Amniotic stem cell (primary cell): Measurements from ENCODE around the gene OR10G2.
"Not testable (repeated sequence)": the region's sequence is repeated elsewhere in the genome, so short reads cannot be mapped to it uniquely, and the experiment has no call there.

Experiments
- DNase-seq: peaks from one replicate; lab custom pipeline; 2025; lab: John Stamatoyannopoulos, UW

OR10G2 gene, protein sequence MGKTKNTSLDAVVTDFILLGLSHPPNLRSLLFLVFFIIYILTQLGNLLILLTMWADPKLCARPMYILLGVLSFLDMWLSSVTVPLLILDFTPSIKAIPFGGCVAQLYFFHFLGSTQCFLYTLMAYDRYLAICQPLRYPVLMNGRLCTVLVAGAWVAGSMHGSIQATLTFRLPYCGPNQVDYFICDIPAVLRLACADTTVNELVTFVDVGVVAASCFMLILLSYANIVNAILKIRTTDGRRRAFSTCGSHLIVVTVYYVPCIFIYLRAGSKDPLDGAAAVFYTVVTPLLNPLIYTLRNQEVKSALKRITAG

GRCh38 chr14:21634840-21635239 lies at the start of gene OR10G2:
Gene OR10G2, minus strand, starts transcription at chr14:21634940. Its CDS starts 98 bp downstream, at chr14:21634842.
- no peak for DNase-seq

GRCh38 chr14:21680072-21680471 lies 45.3 kb upstream of the OR10G2 start:
- DNase-seq: no peak

DNA sequence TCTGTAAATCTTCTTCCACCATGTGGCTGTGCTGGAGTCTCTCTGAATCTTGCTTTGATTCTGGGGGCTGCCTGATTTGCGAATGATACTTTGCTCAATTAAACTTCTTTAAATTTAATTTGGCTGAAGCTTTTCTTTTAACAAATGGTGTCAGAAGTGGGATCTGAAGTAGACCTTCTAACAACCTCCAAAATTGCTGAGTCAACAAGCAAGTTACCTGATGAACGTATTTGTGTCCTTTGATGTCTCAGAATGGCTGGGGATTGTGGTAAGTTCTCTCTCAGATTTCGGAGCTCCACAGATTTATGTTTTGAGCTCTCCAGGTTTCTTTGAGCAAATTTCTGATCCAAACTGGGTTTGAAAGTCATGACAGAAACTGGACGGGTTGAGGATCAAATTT lies 40.8 kb upstream of the OR10G2 start:
- no peak for DNase-seq

GRCh38 chr14:21673718-21674117 lies 39.0 kb upstream of the OR10G2 start, which contains the start of gene OR4E1:
Gene OR4E1, minus strand, starts transcription at chr14:21673818. Its CDS starts 2,883 bp downstream, at chr14:21670935.
- no peak for DNase-seq

- no peak for DNase-seq
Measured at GRCh38 chr14:21672116-21672515, 37.4 kb upstream of the OR10G2 start.

- DNase-seq: no peak
Measured at GRCh38 chr14:21671371-21671770, 36.6 kb upstream of the OR10G2 start.

- DNase-seq: no peak
Measured at GRCh38 chr14:21669284-21669683, 34.5 kb upstream of the OR10G2 start.

GRCh38 chr14:21668377-21668776 lies 33.6 kb upstream of the OR10G2 start:
- no peak for DNase-seq

- no peak for DNase-seq
Measured at GRCh38 chr14:21656980-21657379, 22.2 kb upstream of the OR10G2 start.

GRCh38 chr14:21654215-21654614 lies 19.5 kb upstream of the OR10G2 start:
- no peak for DNase-seq

- no peak for DNase-seq
Measured at GRCh38 chr14:21653331-21653885, 18.7 kb upstream of the OR10G2 start, which contains the start of gene OR4E2. Gene OR4E2, plus strand, starts transcription at chr14:21653835. Its CDS starts 11,248 bp downstream, at chr14:21665083.

DNA sequence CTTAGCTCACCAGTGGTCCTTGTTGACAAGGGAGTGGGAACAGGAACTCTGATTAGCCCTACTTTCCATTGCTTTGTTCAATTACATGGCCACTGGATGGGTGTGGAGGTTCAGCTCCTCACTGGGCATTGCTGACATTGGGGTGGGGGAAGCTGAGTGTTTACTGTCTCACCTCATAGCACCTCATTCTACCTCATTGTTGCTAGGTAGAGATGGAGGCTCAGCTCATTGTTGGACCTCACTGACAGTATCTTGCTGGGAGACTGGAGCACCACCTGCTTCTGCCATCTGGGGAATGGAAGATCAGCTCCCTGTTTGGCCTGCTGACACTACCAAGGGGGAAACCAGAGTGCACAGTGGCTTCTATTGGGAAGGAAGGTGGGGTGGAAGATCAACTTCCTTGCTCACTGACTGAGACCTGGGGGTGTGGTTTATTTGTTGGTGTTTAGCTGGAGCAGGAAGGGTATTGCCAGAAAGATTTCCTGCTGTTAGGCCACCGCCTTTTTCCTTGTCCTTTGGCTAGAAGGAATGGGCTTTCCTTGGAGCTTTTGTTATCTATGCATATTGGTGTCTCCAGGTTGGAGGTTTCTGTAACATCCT lies 17.6 kb upstream of the OR10G2 start:
- DNase-seq: no peak

- no peak for DNase-seq
Measured at GRCh38 chr14:21647380-21647779, 12.6 kb upstream of the OR10G2 start.

DNA sequence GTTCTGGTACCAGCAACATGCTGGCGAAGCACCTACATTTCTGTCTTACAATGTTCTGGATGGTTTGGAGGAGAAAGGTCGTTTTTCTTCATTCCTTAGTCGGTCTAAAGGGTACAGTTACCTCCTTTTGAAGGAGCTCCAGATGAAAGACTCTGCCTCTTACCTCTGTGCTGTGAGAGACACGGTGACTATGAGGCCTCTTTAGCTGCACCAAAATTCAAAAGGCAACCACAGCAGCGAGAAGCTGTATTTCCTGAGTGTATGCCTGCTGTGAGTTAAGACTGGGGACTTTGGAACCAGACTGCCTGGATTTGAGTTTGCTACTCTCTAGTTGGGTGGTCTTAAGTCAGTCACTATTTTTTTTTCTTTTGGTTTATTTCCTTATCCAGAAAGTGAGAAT lies 8.7 kb upstream of the OR10G2 start:
- no peak for DNase-seq

- no peak for DNase-seq
Measured at GRCh38 chr14:21642683-21643082, 7.9 kb upstream of the OR10G2 start.

DNA sequence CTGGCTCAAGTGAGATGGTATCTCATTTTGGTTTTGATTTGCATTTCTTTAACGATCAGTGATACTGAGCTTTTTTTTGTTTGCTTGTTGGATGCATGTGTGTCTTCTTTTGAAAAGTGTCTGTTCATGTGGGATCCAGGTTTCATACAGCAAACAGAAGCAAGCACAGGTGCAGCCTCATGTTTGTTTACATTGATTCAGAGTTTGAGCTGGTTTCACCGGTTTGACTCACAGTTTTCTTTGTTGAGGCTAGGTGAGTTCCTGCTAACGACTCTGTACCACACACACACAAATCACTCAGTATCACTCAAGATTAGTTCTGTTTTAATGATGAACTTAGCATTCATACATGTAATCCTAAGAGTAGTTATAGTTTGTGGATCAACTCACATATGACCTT lies 3.7 kb downstream of the OR10G2 start:
- no peak for DNase-seq

DNA sequence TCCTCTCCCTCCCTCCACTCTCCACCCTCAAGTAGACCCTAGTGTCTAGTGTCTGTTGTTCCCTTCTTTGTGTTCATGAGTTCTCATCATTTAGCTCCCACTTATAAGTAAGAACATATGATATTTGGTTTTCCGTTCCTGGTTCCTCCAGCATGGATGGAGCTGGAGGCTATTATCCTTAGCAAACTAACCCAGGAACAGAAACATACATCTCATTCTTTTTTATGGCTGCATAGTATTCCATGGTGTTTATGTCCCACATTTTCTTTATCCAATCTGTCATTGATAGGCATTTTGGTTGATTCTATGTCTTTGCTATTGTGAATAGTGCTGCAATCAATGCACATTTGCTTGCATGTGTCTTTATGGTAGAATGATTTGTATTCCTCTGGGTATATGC lies 4.2 kb downstream of the OR10G2 start:
- DNase-seq: not testable (repeated sequence)

DNA sequence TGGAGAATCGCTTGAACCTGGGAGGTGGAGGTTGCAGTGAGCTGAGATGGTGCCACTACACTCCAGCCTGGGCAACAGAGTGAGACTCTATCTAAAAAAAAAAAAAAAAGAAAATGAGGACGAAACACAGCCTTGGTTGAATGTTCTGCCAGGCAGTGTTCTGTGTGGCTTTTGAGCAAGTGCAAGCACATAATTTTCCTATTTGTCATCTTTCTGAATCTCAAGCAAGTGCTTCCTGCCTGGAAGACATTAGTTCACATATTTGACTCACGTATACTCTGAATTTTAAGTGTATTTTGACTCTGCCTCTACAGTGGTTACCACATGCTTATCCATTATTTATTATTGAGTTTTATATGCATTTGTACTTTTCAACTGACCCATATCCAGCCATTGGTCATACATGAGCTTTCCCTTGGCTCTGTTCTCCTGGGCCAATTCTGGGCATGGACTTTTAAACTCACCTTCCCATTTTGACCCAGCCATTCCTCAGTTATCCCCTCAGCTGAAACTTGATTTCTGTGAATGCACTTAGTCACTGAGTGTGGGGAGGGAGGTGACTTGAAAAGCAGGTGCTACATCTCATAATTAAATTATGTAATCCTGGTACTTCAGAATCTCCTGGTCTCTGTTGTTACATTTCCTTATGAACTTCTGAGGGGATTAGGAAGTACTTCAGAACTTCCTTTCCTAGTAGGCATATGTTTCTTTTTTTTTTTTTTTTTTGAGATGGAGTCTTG lies 8.1 kb downstream of the OR10G2 start:
- DNase-seq: no peak

GRCh38 chr14:21617614-21618013 lies 17.1 kb downstream of the OR10G2 start:
- no peak for DNase-seq

GRCh38 chr14:21614240-21614639 lies 20.5 kb downstream of the OR10G2 start:
- DNase-seq: no peak

GRCh38 chr14:21612324-21612723 lies 22.4 kb downstream of the OR10G2 start:
- no peak for DNase-seq

DNA sequence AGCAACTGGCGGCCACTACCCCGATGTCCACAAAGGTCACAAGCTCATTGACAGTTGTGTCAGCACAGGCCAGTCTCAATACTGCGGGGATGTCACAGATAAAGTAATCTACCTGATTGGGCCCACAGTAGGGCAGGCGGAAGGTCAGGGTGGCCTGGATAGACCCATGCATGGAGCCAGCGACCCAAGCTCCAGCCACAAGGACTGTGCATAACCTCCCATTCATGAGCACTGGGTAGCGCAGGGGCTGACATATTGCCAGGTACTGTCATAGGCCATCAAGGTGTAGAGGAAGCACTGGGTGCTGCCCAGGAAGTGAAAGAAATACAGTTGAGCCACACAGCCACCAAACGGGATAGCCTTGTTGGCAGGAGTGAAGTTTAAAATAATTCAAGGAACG lies 32.6 kb downstream of the OR10G2 start:
- DNase-seq: not testable (repeated sequence)

DNA sequence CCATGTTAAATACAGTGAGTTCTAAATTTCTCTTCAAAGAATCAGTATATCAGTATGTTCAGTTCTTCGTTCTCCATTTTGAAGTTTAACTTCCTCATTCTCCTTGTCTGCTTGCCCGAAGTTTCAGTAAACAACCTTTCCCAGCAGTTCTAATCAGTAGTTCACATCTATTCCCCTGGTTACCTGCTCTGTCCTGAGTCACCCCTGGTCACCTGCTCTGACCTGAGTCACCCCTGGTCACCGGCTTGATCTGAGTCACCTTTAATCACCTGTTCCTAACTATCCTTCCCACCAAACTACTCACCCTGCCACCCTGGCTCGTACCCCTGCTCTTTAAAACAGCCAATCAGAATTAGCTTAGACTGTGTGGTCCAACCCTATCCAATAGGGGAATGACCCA lies 45.4 kb downstream of the OR10G2 start:
- no peak for DNase-seq
